ENCODE results near the gene BANP.
"Not testable (repeated sequence)": the region's sequence is repeated elsewhere in the genome, so short reads cannot be mapped to it uniquely, and the experiment has no call there.

DNA sequence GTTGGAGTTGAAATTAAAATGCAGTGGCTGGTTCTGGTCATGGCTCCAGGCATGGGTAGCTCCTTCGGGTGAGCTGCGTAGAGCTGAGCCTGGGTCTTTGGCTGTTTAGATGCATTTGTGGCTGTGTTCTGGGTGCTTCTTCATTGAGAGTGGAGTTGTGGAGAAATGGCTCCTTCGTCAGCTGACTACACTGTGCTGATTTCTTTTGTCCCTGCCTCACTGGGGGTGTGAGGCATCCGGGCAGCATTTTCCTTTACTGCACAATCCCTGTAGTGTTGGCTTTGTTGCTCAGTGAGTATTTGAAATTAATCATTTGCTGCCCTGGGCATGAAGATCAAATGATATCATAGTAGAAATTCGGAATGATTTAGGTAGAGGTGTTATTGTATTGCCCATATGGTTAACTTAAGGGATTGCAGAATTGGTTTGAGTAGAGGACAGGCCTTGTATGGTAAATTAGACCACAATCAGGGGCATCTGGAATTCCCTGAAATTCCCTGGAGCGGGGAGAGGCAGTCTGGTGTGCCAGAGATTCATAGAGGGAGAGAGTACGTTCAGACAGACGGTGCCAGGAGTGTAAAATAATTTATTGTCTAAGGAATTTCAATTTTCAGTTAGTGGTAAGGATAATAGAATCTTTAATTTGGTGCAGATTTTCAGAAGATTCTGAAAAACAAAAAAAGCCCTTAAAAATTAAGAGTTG is 92.1 kb downstream of the BANP start:
- not testable (repeated sequence) for TF ChIP-seq EZH2 (IDR thresholded peaks at IDR 0.05; ENCODE audit: borderline replicate concordance, low read length)
- TF ChIP-seq, protein P1, sequence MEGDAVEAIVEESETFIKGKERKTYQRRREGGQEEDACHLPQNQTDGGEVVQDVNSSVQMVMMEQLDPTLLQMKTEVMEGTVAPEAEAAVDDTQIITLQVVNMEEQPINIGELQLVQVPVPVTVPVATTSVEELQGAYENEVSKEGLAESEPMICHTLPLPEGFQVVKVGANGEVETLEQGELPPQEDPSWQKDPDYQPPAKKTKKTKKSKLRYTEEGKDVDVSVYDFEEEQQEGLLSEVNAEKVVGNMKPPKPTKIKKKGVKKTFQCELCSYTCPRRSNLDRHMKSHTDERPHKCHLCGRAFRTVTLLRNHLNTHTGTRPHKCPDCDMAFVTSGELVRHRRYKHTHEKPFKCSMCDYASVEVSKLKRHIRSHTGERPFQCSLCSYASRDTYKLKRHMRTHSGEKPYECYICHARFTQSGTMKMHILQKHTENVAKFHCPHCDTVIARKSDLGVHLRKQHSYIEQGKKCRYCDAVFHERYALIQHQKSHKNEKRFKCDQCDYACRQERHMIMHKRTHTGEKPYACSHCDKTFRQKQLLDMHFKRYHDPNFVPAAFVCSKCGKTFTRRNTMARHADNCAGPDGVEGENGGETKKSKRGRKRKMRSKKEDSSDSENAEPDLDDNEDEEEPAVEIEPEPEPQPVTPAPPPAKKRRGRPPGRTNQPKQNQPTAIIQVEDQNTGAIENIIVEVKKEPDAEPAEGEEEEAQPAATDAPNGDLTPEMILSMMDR (IDR thresholded peaks at IDR 0.05; ENCODE audit: low read length) = not testable (repeated sequence)

Measured in OCI-LY1 (cell line).